Measurements from ENCODE around the gene CNTNAP2. TPM values are rescaled to one million over a fixed set of nuclear protein-coding genes. Genes with fewer than 3 reads are reported as not detected.

Gene CNTNAP2
- total and polyA plus RNA-seq, 2 of the 4 experiments (the other 2 are of a cell fraction) = not detected

- Histone ChIP-seq H3K18ac (ENCODE audit: low read depth, low read length) (no peak overlapping the region), H3K56ac (ENCODE audit: extremely low read depth, insufficient read depth, low read length) (no peak overlapping the region), H3K27me3 (ENCODE audit: control insufficient read depth, insufficient read depth, low read length) (no peaks in the 10 kb centered on the region), H3K23ac (ENCODE audit: low read depth, low read length) (no peak overlapping the region), H2BK20ac (ENCODE audit: low read depth, low read length) (no peak overlapping the region), H3K9me1 (ENCODE audit: insufficient read depth, low read length) (no peaks in the 10 kb centered on the region), H3K36me3 (ENCODE audit: control insufficient read depth, insufficient read depth, low read length) (no peaks in the 10 kb centered on the region), H2BK120ac (ENCODE audit: low read depth, low read length) (no peak overlapping the region), H4K5ac (ENCODE audit: low read depth, low read length) (no peak overlapping the region), H2AK9ac (replicated peaks; ENCODE audit: low read depth, low read length, poor library complexity) (no peak overlapping the region), H4K91ac (ENCODE audit: insufficient read depth, low read depth, low read length) (no peak overlapping the region), H2BK15ac (ENCODE audit: low read depth, low read length) (no peak overlapping the region), H2BK5ac (ENCODE audit: low read depth, low read length, poor library complexity, severe bottlenecking) (no peak overlapping the region), H3K79me1 (ENCODE audit: low read depth in 1 of 2, low read length in 2 of 2) (no peaks in the 10 kb centered on the region), H2AK5ac (ENCODE audit: low read depth, low read length) (no peak overlapping the region), H3K4me1 (ENCODE audit: control insufficient read depth, insufficient read depth, low read length) (no peaks in the 10 kb centered on the region), H3K9me3 (ENCODE audit: control insufficient read depth, insufficient read depth, low read length) (0 out of 2 replicates have a peak, but pooled peaks cover 2% of the 10 kb centered on the region), H2AFZ (replicated peaks; ENCODE audit: low read length, poor library complexity) (no peak overlapping the region), H3K4ac (ENCODE audit: low read depth, low read length) (no peak overlapping the region), H3K4me2 (ENCODE audit: low read depth, low read length) (no peak overlapping the region), H4K8ac (ENCODE audit: low read depth in 2 of 2, low read length in 2 of 2) (no peak overlapping the region), H3K4me3 (ENCODE audit: insufficient read depth, low read depth, low read length) (no peak overlapping the region), H3K14ac (replicated peaks; ENCODE audit: low read depth, low read length) (no peak overlapping the region), H3K27ac (ENCODE audit: insufficient read depth, low read length) (no peak overlapping the region), H4K20me1 (ENCODE audit: insufficient read depth, low read length) (no peaks in the 10 kb centered on the region), H3K9ac (ENCODE audit: low read depth, low read length) (no peak overlapping the region)
- in situ Hi-C loops (cut with MboI; ENCODE audit: low sequenced_read_pairs) (no loop called here), dilution Hi-C loops (cut with HindIII; ENCODE audit: low sequenced_read_pairs, unreplicated experiment) (no loop called here), intact Hi-C loops (cut with micrococcal nuclease) (no loop called here)
- ChIA-PET POLR2A (ENCODE audit: unreplicated experiment) (no interaction called here), CTCF (no interaction called here)
- no TSS peak for BruUV-seq (replicated peaks)
- ATAC-seq (ENCODE audit: low read depth) = no peak
- DNase-seq = no peak
- TF ChIP-seq CHD1 (IDR thresholded peaks at IDR 0.05; ENCODE audit: low read depth, low read length) = no peak
- TF ChIP-seq CEBPB (IDR thresholded peaks at IDR 0.05; ENCODE audit: low read depth, low read length) = no peak
- TF ChIP-seq SMC3 (IDR thresholded peaks at IDR 0.05; ENCODE audit: low read depth, low read length) = no peak
- TF ChIP-seq RAD21 (IDR thresholded peaks at IDR 0.05; ENCODE audit: low read length) = no peak
- no peak for TF ChIP-seq POLR2A (IDR thresholded peaks at IDR 0.05; ENCODE audit: low read depth, low read length)
- TF ChIP-seq, protein P1, sequence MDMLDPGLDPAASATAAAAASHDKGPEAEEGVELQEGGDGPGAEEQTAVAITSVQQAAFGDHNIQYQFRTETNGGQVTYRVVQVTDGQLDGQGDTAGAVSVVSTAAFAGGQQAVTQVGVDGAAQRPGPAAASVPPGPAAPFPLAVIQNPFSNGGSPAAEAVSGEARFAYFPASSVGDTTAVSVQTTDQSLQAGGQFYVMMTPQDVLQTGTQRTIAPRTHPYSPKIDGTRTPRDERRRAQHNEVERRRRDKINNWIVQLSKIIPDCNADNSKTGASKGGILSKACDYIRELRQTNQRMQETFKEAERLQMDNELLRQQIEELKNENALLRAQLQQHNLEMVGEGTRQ (IDR thresholded peaks at IDR 0.05; ENCODE audit: low read depth, low read length) = no peak
- no CpG with 5 or more reads among the region's 6 CpGs for WGBS, 2 experiments (ENCODE audit: extremely low coverage in 2 of 2, insufficient read length in 1 of 2)
These were observed 30.4 kb downstream of the CNTNAP2 start for GRCh38 chr7:146146831-146147486.
